ENCODE results near the gene MATN1.

DNA sequence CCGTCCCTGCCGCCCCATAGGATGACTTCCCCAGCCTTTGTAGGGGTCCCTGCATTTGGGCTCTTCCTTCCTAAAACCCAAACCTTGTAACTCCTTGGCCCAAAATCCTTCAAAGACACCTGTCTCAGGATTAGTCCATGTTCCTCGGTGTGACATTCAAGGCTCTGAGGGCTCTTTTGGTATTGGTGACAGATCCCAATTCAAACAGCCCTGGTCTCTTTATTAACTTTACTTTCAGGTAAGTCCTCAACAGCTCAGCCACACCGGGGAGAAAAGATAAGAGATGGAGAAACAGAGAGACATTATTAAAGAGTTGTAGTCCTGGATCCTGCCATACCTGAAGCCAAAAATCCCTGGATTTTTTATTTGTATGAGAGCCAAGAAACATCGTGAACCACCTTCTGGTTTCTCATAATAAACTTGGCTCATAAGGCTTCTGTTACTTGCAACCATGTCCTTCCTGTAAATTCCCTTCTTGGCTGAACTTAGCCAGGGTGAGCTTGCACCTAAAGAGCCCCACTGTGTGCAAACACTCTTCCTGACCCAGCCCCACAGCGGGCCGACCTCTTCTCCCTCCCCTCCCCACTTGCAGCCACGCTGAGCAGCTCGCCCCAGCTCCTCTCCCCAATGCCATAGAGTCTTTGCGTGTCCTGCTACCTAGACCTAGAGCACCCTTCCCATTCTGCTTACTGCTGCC, 7.9 kb upstream of the MATN1 start:
- TF ChIP-seq POLR2AphosphoS5 (IDR thresholded peaks at IDR 0.05; ENCODE audit: low read depth) (no peak; the same call in 1 of the 2 replicates), CTCF (IDR thresholded peaks at IDR 0.05; ENCODE audit: insufficient read depth, low read length) (no peak), GABPA (IDR thresholded peaks at IDR 0.05; ENCODE audit: low read depth) (no peak)
- TF ChIP-seq, protein P1, sequence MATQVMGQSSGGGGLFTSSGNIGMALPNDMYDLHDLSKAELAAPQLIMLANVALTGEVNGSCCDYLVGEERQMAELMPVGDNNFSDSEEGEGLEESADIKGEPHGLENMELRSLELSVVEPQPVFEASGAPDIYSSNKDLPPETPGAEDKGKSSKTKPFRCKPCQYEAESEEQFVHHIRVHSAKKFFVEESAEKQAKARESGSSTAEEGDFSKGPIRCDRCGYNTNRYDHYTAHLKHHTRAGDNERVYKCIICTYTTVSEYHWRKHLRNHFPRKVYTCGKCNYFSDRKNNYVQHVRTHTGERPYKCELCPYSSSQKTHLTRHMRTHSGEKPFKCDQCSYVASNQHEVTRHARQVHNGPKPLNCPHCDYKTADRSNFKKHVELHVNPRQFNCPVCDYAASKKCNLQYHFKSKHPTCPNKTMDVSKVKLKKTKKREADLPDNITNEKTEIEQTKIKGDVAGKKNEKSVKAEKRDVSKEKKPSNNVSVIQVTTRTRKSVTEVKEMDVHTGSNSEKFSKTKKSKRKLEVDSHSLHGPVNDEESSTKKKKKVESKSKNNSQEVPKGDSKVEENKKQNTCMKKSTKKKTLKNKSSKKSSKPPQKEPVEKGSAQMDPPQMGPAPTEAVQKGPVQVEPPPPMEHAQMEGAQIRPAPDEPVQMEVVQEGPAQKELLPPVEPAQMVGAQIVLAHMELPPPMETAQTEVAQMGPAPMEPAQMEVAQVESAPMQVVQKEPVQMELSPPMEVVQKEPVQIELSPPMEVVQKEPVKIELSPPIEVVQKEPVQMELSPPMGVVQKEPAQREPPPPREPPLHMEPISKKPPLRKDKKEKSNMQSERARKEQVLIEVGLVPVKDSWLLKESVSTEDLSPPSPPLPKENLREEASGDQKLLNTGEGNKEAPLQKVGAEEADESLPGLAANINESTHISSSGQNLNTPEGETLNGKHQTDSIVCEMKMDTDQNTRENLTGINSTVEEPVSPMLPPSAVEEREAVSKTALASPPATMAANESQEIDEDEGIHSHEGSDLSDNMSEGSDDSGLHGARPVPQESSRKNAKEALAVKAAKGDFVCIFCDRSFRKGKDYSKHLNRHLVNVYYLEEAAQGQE (IDR thresholded peaks at IDR 0.05; ENCODE audit: insufficient replicate concordance, low read depth), result no peak
